ENCODE measurements around the gene CADM2. TPM values are rescaled to one million over a fixed set of nuclear protein-coding genes. Genes with fewer than 3 reads are reported as not detected.
A peak's percentile ranks its signal among the peaks of the same experiment; 100 is the strongest.

CADM2 gene
- total RNA-seq, 1 donor from 2014 or later, result 3.5 TPM

GRCh38 chr3:84959470-84960271 is 882 bp downstream of the CADM2 start:
- Mint-ChIP-seq H3K27ac (ENCODE audit: unreplicated experiment) (peak overlapping the region; percentile 44), H3K27me3 (ENCODE audit: low read depth) (peaks cover 70% of the 10 kb centered on the region), H3K4me1 (peaks cover 32% of the 10 kb centered on the region), H3K4me3 (peak overlapping the region; percentile 80), H3K9me3 (no peaks in the 10 kb centered on the region), H3K36me3 (ENCODE audit: low read depth) (no peaks in the 10 kb centered on the region)
- TF ChIP-seq CTCF (conservative IDR thresholded peaks at IDR 0.05), result no peak
- DNase-seq (ENCODE audit: low read depth, low spot score), result no peak

GRCh38 chr3:84960581-84960980 is 1.8 kb downstream of the CADM2 start:
- peaks cover 67% of the 10 kb centered on the region for H3K27me3 Mint-ChIP-seq (ENCODE audit: low read depth)

GRCh38 chr3:84961011-84961410 is 2.2 kb downstream of the CADM2 start:
- no peak overlapping the region for H3K27ac Mint-ChIP-seq (ENCODE audit: unreplicated experiment)
- DNase-seq (ENCODE audit: low read depth, low spot score), result no peak
- H3K4me3 Mint-ChIP-seq, result peak overlapping the region; percentile 80
- TF ChIP-seq CTCF (conservative IDR thresholded peaks at IDR 0.05), result no peak
- peaks cover 43% of the 10 kb centered on the region for H3K4me1 Mint-ChIP-seq
- no peaks in the 10 kb centered on the region for H3K9me3 Mint-ChIP-seq
- H3K36me3 Mint-ChIP-seq (ENCODE audit: low read depth), result no peaks in the 10 kb centered on the region
- H3K27me3 Mint-ChIP-seq (ENCODE audit: low read depth), result peaks cover 65% of the 10 kb centered on the region

More at GRCh38 chr3:84960581-84960980, 1.8 kb downstream of the CADM2 start:
- no peaks in the 10 kb centered on the region for H3K9me3 Mint-ChIP-seq
- peak overlapping the region; percentile 80 for H3K4me3 Mint-ChIP-seq
- no peak for TF ChIP-seq CTCF (conservative IDR thresholded peaks at IDR 0.05)
- peaks cover 40% of the 10 kb centered on the region for H3K4me1 Mint-ChIP-seq
- H3K36me3 Mint-ChIP-seq (ENCODE audit: low read depth), result no peaks in the 10 kb centered on the region
- no peak for DNase-seq (ENCODE audit: low read depth, low spot score)
- no peak overlapping the region for H3K27ac Mint-ChIP-seq (ENCODE audit: unreplicated experiment)

- no peaks in the 10 kb centered on the region for H3K9me3 Mint-ChIP-seq
- H3K4me3 Mint-ChIP-seq, result peak overlapping the region; percentile 80
- no peak for DNase-seq (ENCODE audit: low read depth, low spot score)
- TF ChIP-seq CTCF (conservative IDR thresholded peaks at IDR 0.05), result no peak
- H3K27me3 Mint-ChIP-seq (ENCODE audit: low read depth), result peaks cover 58% of the 10 kb centered on the region
- no peak overlapping the region for H3K27ac Mint-ChIP-seq (ENCODE audit: unreplicated experiment)
- no peaks in the 10 kb centered on the region for H3K36me3 Mint-ChIP-seq (ENCODE audit: low read depth)
- peaks cover 47% of the 10 kb centered on the region for H3K4me1 Mint-ChIP-seq
Observed at GRCh38 chr3:84961521-84962255, 2.9 kb downstream of the CADM2 start.

- no peak overlapping the region for H3K27ac Mint-ChIP-seq (ENCODE audit: unreplicated experiment)
- peaks cover 49% of the 10 kb centered on the region for H3K4me1 Mint-ChIP-seq
- DNase-seq (ENCODE audit: low read depth, low spot score), result no peak
- H3K9me3 Mint-ChIP-seq, result no peaks in the 10 kb centered on the region
- peak overlapping the region; percentile 54 for H3K4me3 Mint-ChIP-seq
- TF ChIP-seq CTCF (conservative IDR thresholded peaks at IDR 0.05), result no peak
- peaks cover 51% of the 10 kb centered on the region for H3K27me3 Mint-ChIP-seq (ENCODE audit: low read depth)
- no peaks in the 10 kb centered on the region for H3K36me3 Mint-ChIP-seq (ENCODE audit: low read depth)
Observed at GRCh38 chr3:84962415-84962814, 3.6 kb downstream of the CADM2 start.
